Measurements from ENCODE around the gene SPOUT1. TPM values are rescaled to one million over a fixed set of nuclear protein-coding genes. Genes with fewer than 3 reads are reported as not detected.

Gene SPOUT1
- 11.3 and 18.1 TPM in 2 replicates for total RNA-seq

GRCh38 chr9:128829477-128830251, at the start of gene SPOUT1:
TSS of gene SPOUT1 (minus strand) at chr9:128829794. CDS start at chr9:128829780, 14 bp downstream.

GRCh38 chr9:128818099-128818838, 11.3 kb downstream of the SPOUT1 start, which contains the start of gene ENDOG:
TSS of gene ENDOG (plus strand) at chr9:128818500. CDS start at chr9:128818685, 185 bp downstream.

GRCh38 chr9:128786681-128787601, 42.7 kb downstream of the SPOUT1 start, which contains the start of gene TBC1D13:
TSS of gene TBC1D13 (plus strand) at chr9:128787253. CDS start at chr9:128787354, 101 bp downstream.

GRCh38 chr9:128771745-128772519, 57.7 kb downstream of the SPOUT1 start, which contains the start of gene ZER1:
TSS of gene ZER1 (minus strand) at chr9:128771927. CDS start at chr9:128755565, 16,362 bp downstream.

Other genes with a start within 250 kb of the SPOUT1 start
- gene DYNC2I2, start 172.9 kb downstream of the SPOUT1 start, total RNA-seq, result 23.1 and 28.4 TPM in 2 replicates
- 809 and 899 TPM in 2 replicates for gene SET, start 140.6 kb downstream of the SPOUT1 start, total RNA-seq
- gene PKN3, start 127.3 kb downstream of the SPOUT1 start, total RNA-seq, result 1.1 and 1.4 TPM in 2 replicates
- gene ZDHHC12, start 105.7 kb downstream of the SPOUT1 start, total RNA-seq, result 33.8 and 47.3 TPM in 2 replicates
- gene ZER1, start 57.9 kb downstream of the SPOUT1 start, total RNA-seq, result 13.0 and 30.2 TPM in 2 replicates
- 12.0 and 18.2 TPM in 2 replicates for gene TBC1D13, start 42.5 kb downstream of the SPOUT1 start, total RNA-seq
- 17.6 and 34.9 TPM in 2 replicates for gene ENDOG, start 11.3 kb downstream of the SPOUT1 start, total RNA-seq
- 8.2 and 9.1 TPM in 2 replicates for gene KYAT1, start 52.2 kb upstream of the SPOUT1 start, total RNA-seq
- gene LRRC8A, start 52.3 kb upstream of the SPOUT1 start, total RNA-seq, result 294 and 307 TPM in 2 replicates
- gene PHYHD1, start 91.2 kb upstream of the SPOUT1 start, total RNA-seq, result 1.3 and 1.7 TPM in 2 replicates
- gene DOLK, start 117.8 kb upstream of the SPOUT1 start, total RNA-seq, result 20.8 and 21.0 TPM in 2 replicates
- gene NUP188, start 117.9 kb upstream of the SPOUT1 start, total RNA-seq, result 42.7 and 81.1 TPM in 2 replicates
- gene SH3GLB2, start 198.5 kb upstream of the SPOUT1 start, total RNA-seq, result 46.5 and 60.2 TPM in 2 replicates
- gene MIGA2, start 206.8 kb upstream of the SPOUT1 start, total RNA-seq, result 18.8 and 26.9 TPM in 2 replicates